B cell (primary cell): Measurements from ENCODE around the gene GRK3. TPM values are rescaled to one million over a fixed set of nuclear protein-coding genes. Genes with fewer than 3 reads are reported as not detected.
"Not testable (repeated sequence)": the region's sequence is repeated elsewhere in the genome, so short reads cannot be mapped to it uniquely, and the experiment has no call there.

Experiments
- ATAC-seq: fragments of 200-7000 bp; cut with Tn5 transposase; one replicate; pipeline ENCODE4 v1.10.0; 2021; ENCODE audit warnings: low read depth, mild to moderate bottlenecking, moderate number of reproducible peaks, moderate library complexity
- CTCF ChIA-PET: fragments of 350-600 bp; sonication (Branson Sonifier 250); formaldehyde crosslinking; loops from one replicate; lab custom pipeline; 2021; ENCODE audit warnings: antibody characterized with exemption, inconsistent platforms; lab: Charles Lee
- POLR2A ChIA-PET: fragments of 350-600 bp; sonication (Branson Sonifier 250); formaldehyde crosslinking; loops from one replicate; lab custom pipeline; 2021; ENCODE audit warnings: antibody characterized with exemption; lab: Charles Lee
- DNase-seq: peaks from one replicate; pipeline ENCODE4 v3.0.0; 2013
- H2AFZ ChIP-seq: 2 replicates; pipeline ENCODE4 v1.6.1; 2012; ENCODE audit warnings: mild to moderate bottlenecking, low read depth, low read length; ENCODE audit not compliant: insufficient read depth, poor library complexity, severe bottlenecking
- H3K27ac ChIP-seq, 2 donors: 1 replicate in 1 of 2; 2 replicates in 1 of 2; pipeline ENCODE4 v1.5.1; 2012 to 2013; ENCODE audit warnings: low read length in 2 of 2, mild to moderate bottlenecking in 2 of 2, moderate library complexity in 1 of 2
- H3K27me3 ChIP-seq, 4 experiments: fragments of 200-600 bp in 1 of 4; sonication (generic) in 1 of 4; replicated peaks in 1 of 4; 1 replicate in 2 of 4; 2 replicates in 2 of 4; pipeline versions ENCODE4 v1.6.1 to v1.7.0; 2013 to 2016; ENCODE audit warnings: low read length in 3 of 4, mild to moderate bottlenecking in 2 of 4, mixed read lengths in 1 of 4, moderate library complexity in 1 of 4; ENCODE audit not compliant: insufficient read depth in 4 of 4, control insufficient read depth in 3 of 4; ENCODE audit errors: control extremely low read depth in 1 of 4
- H3K36me3 ChIP-seq, 2 experiments: replicated peaks in 1 of 2; 1 replicate in 1 of 2; 2 replicates in 1 of 2; pipeline versions ENCODE4 v1.6.1 to v1.7.1; 2013; ENCODE audit warnings: low read length in 1 of 2; ENCODE audit not compliant: insufficient read depth in 2 of 2, control insufficient read depth in 1 of 2; ENCODE audit errors: control extremely low read depth in 1 of 2, extremely low read depth in 1 of 2
- H3K4me1 ChIP-seq, 2 donors: fragments of 200-600 bp in 1 of 2; sonication (generic) in 1 of 2; 1 replicate in 1 of 2; 2 replicates in 1 of 2; pipeline versions ENCODE4 v1.5.1 to v1.6.1; 2013 to 2017; ENCODE audit warnings: low read length in 2 of 2; ENCODE audit not compliant: control insufficient read depth in 2 of 2, insufficient read depth in 2 of 2
- H3K4me2 ChIP-seq: replicated peaks from 2 replicates; pipeline ENCODE3; 2012; ENCODE audit warnings: mild to moderate bottlenecking, low read depth, low read length; ENCODE audit not compliant: poor library complexity, severe bottlenecking
- H3K4me3 ChIP-seq, 5 experiments: fragments of 200-600 bp in 1 of 5; sonication (generic) in 1 of 5; 1 replicate in 3 of 5; 2 replicates in 2 of 5; pipeline versions ENCODE4 v1.5.1 to v1.7.0; 2011 to 2016; ENCODE audit warnings: low read length in 4 of 5, mild to moderate bottlenecking in 4 of 5, low read depth in 2 of 5, control low read depth in 1 of 5, moderate library complexity in 1 of 5; ENCODE audit not compliant: insufficient read depth in 1 of 5; ENCODE audit errors: control extremely low read depth in 1 of 5, extremely low read depth in 1 of 5
- H3K79me2 ChIP-seq: fragments of 200-600 bp; sonication (generic); one replicate; pipeline ENCODE4 v1.6.0; 2016; ENCODE audit warnings: low read length; ENCODE audit not compliant: control insufficient read depth, insufficient read depth
- H3K9ac ChIP-seq: fragments of 200-600 bp; sonication (generic); 2 replicates; pipeline ENCODE4 v1.6.1; 2017; ENCODE audit warnings: mild to moderate bottlenecking, low read length, moderate library complexity
- H3K9me3 ChIP-seq, 3 donors: one replicate each; pipeline versions ENCODE4 v1.6.1 to v1.7.1; 2013; ENCODE audit warnings: low read length in 2 of 3; ENCODE audit not compliant: control insufficient read depth in 2 of 3, insufficient read depth in 1 of 3; ENCODE audit errors: control extremely low read depth in 1 of 3
- H4K20me1 ChIP-seq: 2 replicates; pipeline ENCODE4 v1.6.0; 2012; ENCODE audit warnings: mild to moderate bottlenecking, low read length; ENCODE audit not compliant: insufficient read depth, control insufficient read depth, poor library complexity, severe bottlenecking
- H3K27ac Mint-ChIP-seq: one replicate; pipeline ENCODE4 v1.8.0; 2021; ENCODE audit warnings: mixed read lengths
- H3K27me3 Mint-ChIP-seq: one replicate; pipeline ENCODE4 v1.8.0; 2021; ENCODE audit warnings: mixed read lengths
- H3K4me1 Mint-ChIP-seq: one replicate; pipeline ENCODE4 v1.8.0; 2021; ENCODE audit warnings: mixed read lengths
- H3K4me3 Mint-ChIP-seq: one replicate; pipeline ENCODE4 v1.8.0; 2021; ENCODE audit warnings: mixed read lengths
- H3K9me3 Mint-ChIP-seq: one replicate; pipeline ENCODE4 v1.8.0; 2022; ENCODE audit warnings: mixed read lengths; ENCODE audit not compliant: insufficient read depth
- WGBS: methylation state at CpG from one replicate; pipeline ENCODE4 v1.1.5; 2013; ENCODE audit warnings: missing lambda C conversion rate; ENCODE audit not compliant: insufficient coverage; 5-methylcytosine and 5-hydroxymethylcytosine counted together
- intact Hi-C: fragments of 100-400 bp; cut with micrococcal nuclease; formaldehyde crosslinking; loops from one replicate; pipeline ENCODE4 v1.10.0; 2022
- polyA plus RNA-seq: library from polyadenylated mRNA; depleted of rRNA; stranded (reverse); fragments of >200 nt; gene quantifications from 2 replicates; pipeline ENCODE4 v1.2.3, GENCODE V29; 2012
- total RNA-seq, 2 donors: library from RNA; stranded (reverse); fragments of 120-200 nt in 1 of 2; gene quantifications; 1 replicate in 1 of 2; 2 replicates in 1 of 2; pipeline versions ENCODE4 v1.2.3 to v1.2.4, GENCODE V29; 2013 to 2022

GRK3 gene
- total and polyA plus RNA-seq, 2 donors (not counting 1 experiment from before 2014, with no cell fraction given) = 17.6 to 61.0 TPM

- POLR2A ChIA-PET, H3K4me3 ChIP-seq, H2AFZ ChIP-seq, H3K27ac Mint-ChIP-seq, intact Hi-C loops, H3K9ac ChIP-seq, H3K9me3 Mint-ChIP-seq, H3K4me3 Mint-ChIP-seq, H3K9me3 ChIP-seq, H3K27me3 ChIP-seq, H3K4me2 ChIP-seq, H3K27me3 Mint-ChIP-seq, H3K27ac ChIP-seq, DNase-seq, ATAC-seq: not testable (repeated sequence)
- H3K79me2 ChIP-seq = peaks cover 100% of the 10 kb centered on the region
- H4K20me1 ChIP-seq = peaks cover 93% of the 10 kb centered on the region
- 85% methylated on average over 7 of the region's 8 CpGs for WGBS
- peaks cover 62% of the 10 kb centered on the region for H3K4me1 Mint-ChIP-seq
- peaks cover 2 to 11% of the 10 kb centered on the region in 2 experiments for H3K36me3 ChIP-seq
- peaks cover 13 to 14% of the 10 kb centered on the region in 2 donors for H3K4me1 ChIP-seq
- CTCF ChIA-PET = interaction anchor here (1.4 to 2.2 kb wide), 2 partner anchors 32 to 89 kb away, joined by 3 to 10 read pairs; no protein-coding TSS in a partner anchor
Measured at GRCh38 chr22:25575674-25576392, 11.4 kb downstream of the GRK3 start.

GRCh38 chr22:25581452-25581851, 17.0 kb downstream of the GRK3 start:
- ATAC-seq, H3K4me3 ChIP-seq, H3K4me3 Mint-ChIP-seq, H3K9me3 ChIP-seq, H3K4me2 ChIP-seq, intact Hi-C loops, DNase-seq, H3K27me3 Mint-ChIP-seq, POLR2A ChIA-PET, H3K9ac ChIP-seq, H3K9me3 Mint-ChIP-seq, H2AFZ ChIP-seq, H3K27me3 ChIP-seq, H3K27ac ChIP-seq: not testable (repeated sequence)
- no CpG with 5 or more reads among the region's 6 CpGs for WGBS
- Histone ChIP-seq H3K79me2 (peaks cover 88% of the 10 kb centered on the region), H4K20me1 (peaks cover 63% of the 10 kb centered on the region), H3K4me1 (peaks cover 23 to 27% of the 10 kb centered on the region in 2 donors), H3K36me3 (peaks cover 0 to 11% of the 10 kb centered on the region in 2 experiments)
- Mint-ChIP-seq H3K4me1 (peaks cover 66% of the 10 kb centered on the region), H3K27ac (peak overlapping the region; percentile 61)
- CTCF ChIA-PET = interaction anchor here (2.2 kb wide), 1 partner anchor 37 kb away, joined by 5 read pairs; no protein-coding TSS in a partner anchor
